HEK293T (cell line): ENCODE measurements around the gene F13A1.

Source experiments
- FOXA1 ChIP-seq: fragments of 450-650 bp; IDR thresholded peaks from 2 replicates; pipeline ENCODE4 v1.6.1; 2016; ENCODE audit warnings: mild to moderate bottlenecking
- FOXK2 ChIP-seq: fragments of 450-650 bp; IDR thresholded peaks from 2 replicates; pipeline ENCODE4 v1.6.1; 2016; ENCODE audit warnings: mild to moderate bottlenecking
- FOXM1 ChIP-seq: fragments of 450-650 bp; IDR thresholded peaks from 2 replicates; pipeline ENCODE4 v1.6.1; 2017; ENCODE audit warnings: mild to moderate bottlenecking, borderline replicate concordance
- NFRKB ChIP-seq: fragments of 450-650 bp; IDR thresholded peaks from 2 replicates; pipeline ENCODE4 v1.6.1; 2016; ENCODE audit warnings: mild to moderate bottlenecking, moderate library complexity
- SP1 ChIP-seq: fragments of 450-650 bp; IDR thresholded peaks from 2 replicates; pipeline ENCODE4 v1.6.1; 2017
- SUZ12 ChIP-seq: fragments of 450-650 bp; IDR thresholded peaks from 2 replicates; pipeline ENCODE4 v1.6.1; 2016; ENCODE audit warnings: mild to moderate bottlenecking
- ZNF384 ChIP-seq: fragments of 450-650 bp; IDR thresholded peaks from 2 replicates; pipeline ENCODE4 v1.6.1; 2016

DNA sequence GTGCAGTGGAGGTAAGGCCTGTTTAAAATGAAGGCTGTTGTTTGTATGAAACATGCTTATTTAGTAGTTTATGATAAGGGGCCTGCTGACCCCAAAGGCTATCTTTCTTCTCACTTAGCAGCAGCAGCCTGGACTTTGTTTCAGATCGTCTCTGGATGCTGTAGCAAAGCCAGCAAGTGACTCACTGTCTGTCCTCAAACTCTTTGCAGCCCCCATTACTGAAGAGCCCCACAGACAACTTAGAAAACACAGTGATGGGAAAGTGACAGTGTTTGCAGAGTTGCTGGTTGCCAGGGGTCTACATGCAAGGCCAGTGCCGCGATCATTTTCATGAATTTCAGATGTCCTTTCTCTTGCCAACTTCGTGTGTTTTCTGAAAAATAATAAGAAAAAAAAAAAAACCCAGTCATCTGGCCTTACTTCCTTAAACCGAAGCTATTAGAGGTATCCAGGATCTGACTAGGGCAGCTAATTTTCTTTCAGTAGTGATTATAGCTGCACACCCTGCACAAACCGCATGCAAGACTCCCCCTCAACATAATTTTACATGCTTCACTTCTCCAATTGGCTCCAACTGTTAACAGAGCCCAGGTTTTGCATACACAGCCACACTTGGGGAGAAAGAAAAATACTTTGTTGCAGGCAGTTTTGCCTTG is 11.6 kb upstream of the F13A1 start:
- TF ChIP-seq FOXM1 (no peak), NFRKB (no peak), FOXA1 (no peak), FOXK2 (no peak), ZNF384 (no peak), SUZ12 (no peak), SP1 (no peak)
